MCF 10A (cell line): ENCODE results near the gene CNNM2. TPM values are rescaled to one million over a fixed set of nuclear protein-coding genes. Genes with fewer than 3 reads are reported as not detected.

Source experiments
- BruUV-seq: library from RNA; stranded (reverse); fragments of 400-500 nt; replicated peaks from 2 replicates; lab custom pipeline; 2021; lab: Mats Ljungman, UMichigan
- CTCF ChIA-PET: fragments of 300-600 bp; sonication (Branson Sonifier 250); formaldehyde crosslinking; extraction: SDS; loops from one replicate; lab custom pipeline; 2021; ENCODE audit warnings: antibody characterized with exemption, inconsistent platforms; lab: Yijun Ruan, JAX
- POLR2A ChIA-PET: fragments of 300-600, 350-650 bp; sonication (Branson Sonifier 250); formaldehyde crosslinking; extraction: SDS; loops from one replicate; lab custom pipeline; 2020; ENCODE audit warnings: antibody characterized with exemption, inconsistent platforms; lab: Yijun Ruan, JAX
- DNase-seq: peaks from one replicate; pipeline ENCODE4 v3.0.0-alpha.2; 2018; ENCODE audit not compliant: unreplicated experiment
- H3K27ac Mint-ChIP-seq: one replicate; pipeline ENCODE4 v1.8.0; 2022; ENCODE audit warnings: mild to moderate bottlenecking, low read depth, mixed read lengths; ENCODE audit not compliant: unreplicated experiment
- H3K27me3 Mint-ChIP-seq: one replicate; pipeline ENCODE4 v1.8.0; 2022; ENCODE audit warnings: mixed read lengths; ENCODE audit not compliant: insufficient read depth, unreplicated experiment
- H3K36me3 Mint-ChIP-seq: one replicate; pipeline ENCODE4 v1.8.0; 2022; ENCODE audit warnings: mild to moderate bottlenecking, moderate library complexity, mixed read lengths; ENCODE audit not compliant: insufficient read depth, unreplicated experiment
- H3K4me1 Mint-ChIP-seq: one replicate; pipeline ENCODE4 v1.8.0; 2022; ENCODE audit warnings: mixed read lengths; ENCODE audit not compliant: insufficient read depth, unreplicated experiment
- H3K4me3 Mint-ChIP-seq: one replicate; pipeline ENCODE4 v1.8.0; 2022; ENCODE audit warnings: mild to moderate bottlenecking, moderate library complexity, mixed read lengths; ENCODE audit not compliant: unreplicated experiment
- H3K9me3 Mint-ChIP-seq: one replicate; pipeline ENCODE4 v1.8.0; 2022; ENCODE audit warnings: mixed read lengths; ENCODE audit not compliant: unreplicated experiment
- intact Hi-C: fragments of 100-400 bp; cut with micrococcal nuclease; formaldehyde crosslinking; loops from 2 replicates; pipeline ENCODE4 v1.14.1; 2022
- total RNA-seq: library from RNA; stranded (reverse); gene quantifications from 2 replicates; pipeline ENCODE4 v1.2.3, GENCODE V29; 2022
- TF ChIP-seq, protein P1 (sequence below): fragments of 200-600 bp; IDR thresholded peaks from one replicate; pipeline ENCODE4 v1.8.0; 2022; ENCODE audit warnings: antibody characterized with exemption, mild to moderate bottlenecking; ENCODE audit not compliant: unreplicated experiment

Gene CNNM2
- total RNA-seq, 1 experiment from 2014 or later = 5.6 TPM

DNA sequence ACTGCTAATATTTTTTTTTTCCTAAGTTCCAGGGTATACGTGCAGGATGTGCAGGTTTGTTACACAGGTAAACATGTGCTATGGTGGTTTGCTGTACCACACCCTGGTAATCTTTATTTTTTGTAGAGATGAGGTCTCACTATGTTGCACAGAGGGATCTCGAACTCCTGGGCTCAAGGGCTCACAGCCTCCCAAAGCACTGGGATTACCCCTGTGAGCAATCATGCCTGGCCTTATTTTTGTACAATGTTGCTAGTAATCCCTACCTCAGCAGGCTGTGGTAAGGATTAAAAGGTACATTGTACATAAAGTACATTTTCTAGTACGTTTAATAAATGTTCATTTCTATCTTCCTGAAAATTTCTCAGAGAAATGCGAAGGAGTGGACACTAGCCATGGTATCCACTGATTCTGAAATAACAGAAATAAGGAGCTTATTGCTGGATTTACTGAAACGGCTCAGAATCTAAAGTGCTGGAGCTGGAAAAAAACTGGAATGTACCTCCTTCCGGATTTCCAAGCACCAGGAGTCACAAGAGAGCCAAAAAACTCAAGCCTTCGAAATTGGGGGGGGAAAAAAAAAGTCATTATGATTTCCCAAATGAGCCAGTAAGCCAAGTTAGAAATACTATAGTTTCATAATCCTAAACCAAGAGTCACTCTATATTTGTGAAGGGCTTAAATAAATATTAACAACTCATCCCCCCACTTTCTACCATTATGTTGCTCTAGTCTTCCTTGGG, 205.4 kb downstream of the CNNM2 start:
- DNase-seq = no peak
- H3K36me3 Mint-ChIP-seq = peaks cover 45% of the 10 kb centered on the region
- H3K4me3 Mint-ChIP-seq = no peak overlapping the region
- ChIA-PET CTCF (interaction anchor here (0.7 kb wide), 1 partner anchor 155 kb away, joined by 7 read pairs; no protein-coding TSS in a partner anchor), POLR2A (interaction anchor here (1.4 to 1.7 kb wide), 2 partner anchors 8 to 10 kb away, joined by 5 to 6 read pairs; no protein-coding TSS in a partner anchor)
- intact Hi-C loops = loop anchor here (5.0 kb wide), 1 partner anchor 119 kb away; no protein-coding TSS in a partner anchor
- BruUV-seq = no TSS peak
- TF ChIP-seq, protein P1, sequence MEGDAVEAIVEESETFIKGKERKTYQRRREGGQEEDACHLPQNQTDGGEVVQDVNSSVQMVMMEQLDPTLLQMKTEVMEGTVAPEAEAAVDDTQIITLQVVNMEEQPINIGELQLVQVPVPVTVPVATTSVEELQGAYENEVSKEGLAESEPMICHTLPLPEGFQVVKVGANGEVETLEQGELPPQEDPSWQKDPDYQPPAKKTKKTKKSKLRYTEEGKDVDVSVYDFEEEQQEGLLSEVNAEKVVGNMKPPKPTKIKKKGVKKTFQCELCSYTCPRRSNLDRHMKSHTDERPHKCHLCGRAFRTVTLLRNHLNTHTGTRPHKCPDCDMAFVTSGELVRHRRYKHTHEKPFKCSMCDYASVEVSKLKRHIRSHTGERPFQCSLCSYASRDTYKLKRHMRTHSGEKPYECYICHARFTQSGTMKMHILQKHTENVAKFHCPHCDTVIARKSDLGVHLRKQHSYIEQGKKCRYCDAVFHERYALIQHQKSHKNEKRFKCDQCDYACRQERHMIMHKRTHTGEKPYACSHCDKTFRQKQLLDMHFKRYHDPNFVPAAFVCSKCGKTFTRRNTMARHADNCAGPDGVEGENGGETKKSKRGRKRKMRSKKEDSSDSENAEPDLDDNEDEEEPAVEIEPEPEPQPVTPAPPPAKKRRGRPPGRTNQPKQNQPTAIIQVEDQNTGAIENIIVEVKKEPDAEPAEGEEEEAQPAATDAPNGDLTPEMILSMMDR = no peak
- H3K9me3 Mint-ChIP-seq = no peaks in the 10 kb centered on the region
- H3K27me3 Mint-ChIP-seq = no peaks in the 10 kb centered on the region
- no peak overlapping the region for H3K27ac Mint-ChIP-seq
- H3K4me1 Mint-ChIP-seq = no peaks in the 10 kb centered on the region

DNA sequence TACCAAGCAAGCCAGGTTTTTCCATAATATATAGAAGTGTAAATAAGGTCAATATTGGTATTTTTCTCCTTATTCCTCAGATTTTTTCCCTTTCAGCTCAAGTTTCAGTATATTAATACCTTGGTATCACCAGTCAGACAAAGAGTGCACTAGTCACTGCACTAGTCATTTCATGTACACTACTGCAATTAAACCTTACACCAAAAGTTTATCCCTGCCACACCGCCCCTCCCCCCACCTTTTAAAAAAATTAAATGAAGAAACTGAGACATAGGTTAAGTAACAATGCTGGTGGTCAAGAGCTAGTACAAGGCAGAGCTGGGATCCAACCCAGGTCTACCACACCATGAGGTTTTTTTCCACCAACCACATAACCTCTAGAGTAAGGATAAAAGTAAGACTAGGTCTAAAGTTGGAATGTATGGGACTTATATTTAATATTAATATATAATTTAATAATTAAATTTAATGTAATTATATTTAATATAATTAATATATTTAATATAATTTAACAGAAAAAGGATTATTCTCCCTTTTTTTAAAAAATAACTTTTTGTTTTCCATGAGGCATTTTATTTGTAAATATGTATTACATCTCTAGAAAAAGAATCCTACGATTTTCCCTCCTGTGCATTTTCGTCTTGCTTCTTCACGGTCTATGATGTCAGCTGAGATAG, 206.5 kb downstream of the CNNM2 start:
- no peak for DNase-seq
- peaks cover 35% of the 10 kb centered on the region for H3K36me3 Mint-ChIP-seq
- H3K27me3 Mint-ChIP-seq = no peaks in the 10 kb centered on the region
- ChIA-PET POLR2A (interaction anchor here (1.1 to 1.7 kb wide), 3 partner anchors 9 to 106 kb away, joined by 3 to 6 read pairs (median 5); no protein-coding TSS in a partner anchor), CTCF (no interaction called here)
- H3K4me3 Mint-ChIP-seq = no peak overlapping the region
- no peaks in the 10 kb centered on the region for H3K9me3 Mint-ChIP-seq
- no TSS peak for BruUV-seq
- intact Hi-C loops = loop anchor here (5.0 kb wide), 1 partner anchor 118 kb away; no protein-coding TSS in a partner anchor
- TF ChIP-seq, protein P1 = no peak
- no peaks in the 10 kb centered on the region for H3K4me1 Mint-ChIP-seq
- no peak overlapping the region for H3K27ac Mint-ChIP-seq

DNA sequence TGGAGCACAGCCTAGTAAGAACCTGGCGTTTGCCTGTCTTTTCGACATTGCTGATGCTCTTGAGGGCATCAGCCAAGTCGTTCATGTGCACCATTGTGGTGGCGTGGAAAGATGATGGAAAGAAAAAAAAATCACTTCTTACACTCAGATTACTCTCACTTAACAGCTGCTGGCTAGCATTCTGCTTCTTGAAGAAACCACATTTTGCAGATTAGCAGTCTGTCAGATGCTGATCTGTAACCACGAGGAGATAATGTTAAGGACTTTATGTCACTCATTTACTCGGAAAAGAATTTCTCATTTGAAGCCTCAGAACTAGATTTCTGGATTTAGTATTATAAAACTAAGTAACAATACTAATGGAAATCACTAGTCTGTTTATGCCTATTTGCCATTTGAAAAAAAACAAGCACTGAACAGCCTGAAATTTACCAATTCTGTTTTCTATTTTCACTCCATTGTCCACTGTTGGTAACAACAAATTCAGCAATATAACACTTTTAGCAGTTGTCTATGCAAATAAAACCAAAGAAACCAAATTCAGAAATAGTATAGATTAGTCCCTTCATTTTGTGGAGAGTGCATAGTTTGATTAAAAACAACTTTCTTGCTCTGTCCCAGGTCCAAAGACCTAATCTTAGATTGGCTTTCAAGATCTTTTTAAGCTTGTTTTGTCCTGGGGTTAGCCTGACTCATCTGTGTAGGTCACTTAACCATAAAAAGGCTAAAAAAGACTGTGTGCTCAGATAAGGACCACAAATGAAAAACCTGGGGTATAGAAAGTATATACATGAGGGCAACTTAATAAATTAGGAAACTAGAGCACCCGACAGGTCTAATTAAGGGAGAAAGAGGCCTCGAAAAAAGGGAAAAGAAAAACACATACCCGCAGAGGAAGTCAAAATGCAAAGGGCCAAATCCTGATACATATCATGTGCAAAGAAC, 207.5 kb downstream of the CNNM2 start:
- no peaks in the 10 kb centered on the region for H3K9me3 Mint-ChIP-seq
- H3K4me1 Mint-ChIP-seq = no peaks in the 10 kb centered on the region
- H3K4me3 Mint-ChIP-seq = no peak overlapping the region
- TF ChIP-seq, protein P1 = no peak
- no peak overlapping the region for H3K27ac Mint-ChIP-seq
- no peaks in the 10 kb centered on the region for H3K27me3 Mint-ChIP-seq
- ChIA-PET POLR2A (interaction anchor here (0.7 to 1.7 kb wide), 4 partner anchors 10 to 105 kb away, joined by 3 to 6 read pairs (median 4); no protein-coding TSS in a partner anchor), CTCF (interaction anchor here (0.7 kb wide), 1 partner anchor 324 kb away, joined by 3 read pairs; no protein-coding TSS in a partner anchor)
- intact Hi-C loops = no loop called here
- peaks cover 32% of the 10 kb centered on the region for H3K36me3 Mint-ChIP-seq
- DNase-seq = no peak
- no TSS peak for BruUV-seq
